Left cardiac atrium (tissue), 4 donors: ENCODE measurements around the gene GRK4. TPM values are rescaled to one million over a fixed set of nuclear protein-coding genes. Genes with fewer than 3 reads are reported as not detected.
"Not testable (repeated sequence)": the region's sequence is repeated elsewhere in the genome, so short reads cannot be mapped to it uniquely, and the experiment has no call there.

ENCODE experiments used
- ATAC-seq, 2 donors: fragments of 200-7000 bp; cut with Tn5 transposase; one replicate each; pipeline ENCODE4 v1.9.1; 2020; ENCODE audit warnings: mild to moderate bottlenecking in 2 of 2, moderate library complexity in 2 of 2
- DNase-seq: peaks from one replicate; pipeline ENCODE4 v3.0.0-alpha.2; 2020
- intact Hi-C, 2 donors: fragments of 100-400 bp; cut with DNase I; formaldehyde crosslinking; loops; one replicate each; pipeline versions ENCODE4 v1.14.1 to v1.15.1; 2022 to 2023
- total RNA-seq, 2 donors: library from RNA; stranded (reverse); fragmentation: NEBNext Ultra II Directional; extraction: Animal tissue kit (Norgen Biotek cat#: 25700); gene quantifications; one replicate each; pipeline ENCODE4 v1.2.1, GENCODE V29; 2021
- donor health status: DM: no; HTN: yes; CAD: no.
- donor health status: DM: no; HTN: yes; CAD: no; lungs with severe emphysema.
- donor health status: DM: yes; HTN: yes; CAD: no.
- donor health status: Dilated cardiomyopathy.

Gene GRK4
- total RNA-seq, 2 donors from 2014 or later = 8.5 to 11.5 TPM

DNA sequence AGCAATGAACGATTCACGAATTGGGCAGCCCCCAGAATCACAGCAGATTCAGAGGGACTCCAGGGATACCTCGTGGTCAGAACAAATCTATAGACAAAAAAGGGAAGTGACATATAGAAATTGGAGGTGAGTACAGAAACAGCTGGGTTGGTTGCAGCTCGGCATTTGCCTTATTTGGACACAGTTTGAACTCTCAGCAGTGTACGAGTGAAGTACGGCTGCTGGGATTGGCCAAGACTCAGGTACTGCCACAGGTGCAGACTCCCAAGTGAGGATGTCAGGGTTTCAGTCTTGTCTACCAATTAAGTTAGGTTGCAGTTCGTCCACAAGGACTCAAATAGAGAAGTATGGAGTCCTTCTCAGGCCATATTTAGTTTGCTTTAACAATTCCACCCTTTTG, 82.8 kb downstream of the GRK4 start:
- ATAC-seq = no peak
- intact Hi-C loops = no loop called here
- DNase-seq = no peak

DNA sequence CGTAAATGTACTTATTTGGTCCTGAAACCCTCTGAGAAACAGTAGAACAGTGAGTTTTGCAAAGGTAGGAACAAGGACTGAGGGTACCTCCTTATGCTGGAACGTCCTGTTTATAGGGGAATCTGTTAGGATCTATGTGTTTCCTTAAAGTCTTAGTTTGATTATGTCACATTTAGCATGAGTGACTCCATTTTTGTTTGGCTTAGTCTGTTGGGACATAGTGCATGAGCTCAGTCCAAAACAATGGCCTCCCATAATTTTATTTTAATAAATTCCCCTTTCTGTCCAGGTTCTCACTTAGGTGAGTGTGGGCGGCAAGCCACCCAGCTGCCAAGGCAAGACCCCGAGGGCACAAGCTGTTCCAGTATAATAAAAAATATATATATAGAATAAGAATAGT, 83.3 kb downstream of the GRK4 start:
- intact Hi-C loops = no loop called here
- no peak for ATAC-seq

DNA sequence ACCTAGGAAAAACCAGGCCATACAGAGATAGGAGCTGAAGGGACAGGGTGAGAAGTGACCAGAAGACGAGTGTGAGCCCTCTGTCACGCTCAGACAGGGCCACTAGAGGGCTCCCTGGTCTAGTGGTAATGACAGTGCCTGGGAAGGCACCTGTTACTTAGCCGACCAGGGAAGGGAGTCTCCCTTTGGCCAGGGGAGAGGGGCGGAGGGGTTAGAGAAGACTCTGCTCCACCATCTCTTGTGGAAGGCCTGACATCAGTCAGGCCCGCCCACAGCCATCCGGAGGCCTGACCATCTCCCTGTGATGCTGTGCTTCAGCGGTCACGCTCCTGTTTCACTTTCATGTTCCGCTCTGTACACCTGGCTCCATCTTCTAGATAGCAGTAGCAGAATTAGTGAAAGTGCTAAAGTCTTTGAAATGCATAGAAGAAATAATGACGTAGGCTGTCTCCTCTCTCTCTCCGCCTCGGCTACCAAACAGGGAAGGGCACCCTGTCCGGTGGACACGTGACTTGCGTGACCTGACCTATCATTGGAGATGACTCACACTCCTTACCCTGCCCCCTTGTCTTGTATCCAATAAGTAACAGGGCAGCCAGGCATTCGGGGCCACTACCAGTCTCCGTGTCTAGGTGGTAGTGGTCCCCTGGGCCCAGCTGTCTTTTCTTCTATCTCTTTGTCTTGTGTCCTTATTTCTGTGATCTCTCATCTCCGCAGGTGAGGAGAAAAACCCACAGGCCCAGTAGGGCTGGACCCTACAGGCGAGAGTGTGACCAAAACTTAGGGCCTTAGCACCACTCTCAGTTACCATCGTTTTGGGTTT, 84.3 kb downstream of the GRK4 start:
- DNase-seq (peak; percentile 67), ATAC-seq (peak; percentile 55 to 57)
- intact Hi-C loops = no loop called here

More for the DNA sequence above, 83.3 kb downstream of the GRK4 start:
- no peak for DNase-seq

DNA sequence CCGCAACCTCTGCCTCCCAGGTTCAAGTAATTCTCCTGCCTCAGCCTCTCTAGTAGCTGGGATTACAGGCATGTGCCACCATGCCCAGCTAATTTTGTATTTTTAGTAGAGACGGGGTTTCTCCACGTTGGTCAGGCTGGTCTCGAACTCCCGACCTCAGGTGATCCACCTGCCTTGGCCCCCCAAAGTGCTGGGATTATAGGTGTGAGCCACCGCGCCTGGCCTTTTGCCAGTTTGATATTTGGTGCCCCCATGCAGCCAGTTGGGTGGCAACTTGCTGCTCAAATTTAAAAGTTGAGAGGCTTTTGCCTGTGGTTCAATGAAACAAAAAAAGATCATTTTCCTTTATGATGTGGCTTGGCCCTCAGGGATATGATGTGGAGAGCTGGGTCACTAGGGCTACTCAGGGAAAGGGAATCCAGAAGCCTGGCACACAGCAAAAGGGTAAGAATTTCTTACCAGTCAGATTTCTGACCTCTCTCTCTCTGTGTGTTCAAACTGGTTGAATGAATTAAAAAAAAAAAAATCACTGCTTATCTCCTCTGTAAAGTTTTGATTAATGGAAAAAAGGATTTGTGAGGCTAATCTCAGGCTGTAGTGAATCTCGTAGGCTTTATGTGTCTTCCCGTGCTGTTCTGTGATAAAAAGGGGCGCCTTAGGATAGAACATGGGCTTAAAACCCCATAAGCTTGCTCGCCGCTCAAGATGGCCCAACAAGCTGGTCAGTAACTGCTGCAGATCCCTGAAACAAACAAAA, 87.9 kb downstream of the GRK4 start:
- intact Hi-C loops, DNase-seq, ATAC-seq: not testable (repeated sequence)

DNA sequence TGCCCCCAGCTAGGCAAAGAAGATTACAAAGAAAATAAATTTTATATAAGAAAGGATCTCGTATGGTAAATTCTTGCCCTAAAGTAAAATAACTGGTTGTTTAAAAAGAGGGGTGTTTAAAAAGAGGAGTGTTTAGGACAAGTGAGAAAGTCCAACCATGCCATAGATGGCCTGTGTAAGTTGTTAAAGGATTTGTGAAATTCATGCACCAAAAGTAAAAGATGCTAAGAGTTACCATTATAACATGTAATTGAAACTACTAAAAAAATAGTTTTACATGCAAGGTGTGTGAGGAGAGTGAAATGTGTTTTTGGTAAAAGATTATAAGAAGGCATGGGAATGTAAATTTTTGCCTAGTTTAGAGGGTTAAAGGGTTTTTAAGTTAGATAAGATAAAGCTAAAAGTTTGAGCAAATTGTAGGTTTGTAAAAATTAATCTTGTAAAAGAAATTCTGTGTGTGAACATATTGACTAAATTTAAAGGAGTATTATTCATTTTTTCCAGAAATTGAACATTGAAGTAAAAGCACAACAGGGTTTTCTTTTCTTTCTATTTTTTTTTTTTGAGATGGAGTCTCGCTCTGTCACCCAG, 90.9 kb downstream of the GRK4 start:
- ATAC-seq (no peak), DNase-seq (no peak)
- intact Hi-C loops = no loop called here

DNA sequence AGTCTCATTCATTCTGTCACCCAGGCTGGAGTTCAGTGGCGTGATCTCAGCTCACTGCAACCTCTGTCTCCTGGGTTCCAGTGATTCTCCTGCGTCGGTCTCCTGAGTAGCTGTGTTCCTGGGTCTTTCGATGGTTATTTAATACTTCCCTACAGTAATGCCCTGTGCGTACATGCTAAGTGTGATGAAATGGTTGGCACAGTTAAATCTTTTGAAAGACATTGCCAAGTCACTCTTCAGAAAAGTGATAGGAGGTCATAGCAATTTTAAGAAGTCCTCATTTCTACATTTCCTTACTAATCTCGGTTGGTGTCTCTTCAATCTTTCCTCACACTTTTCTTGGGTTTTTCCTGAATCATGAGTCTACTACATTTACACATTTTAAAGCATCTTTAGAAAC, 96.6 kb downstream of the GRK4 start:
- intact Hi-C loops = no loop called here
- ATAC-seq = peak in 1 of 2 donors; percentile 55
- no peak for DNase-seq

DNA sequence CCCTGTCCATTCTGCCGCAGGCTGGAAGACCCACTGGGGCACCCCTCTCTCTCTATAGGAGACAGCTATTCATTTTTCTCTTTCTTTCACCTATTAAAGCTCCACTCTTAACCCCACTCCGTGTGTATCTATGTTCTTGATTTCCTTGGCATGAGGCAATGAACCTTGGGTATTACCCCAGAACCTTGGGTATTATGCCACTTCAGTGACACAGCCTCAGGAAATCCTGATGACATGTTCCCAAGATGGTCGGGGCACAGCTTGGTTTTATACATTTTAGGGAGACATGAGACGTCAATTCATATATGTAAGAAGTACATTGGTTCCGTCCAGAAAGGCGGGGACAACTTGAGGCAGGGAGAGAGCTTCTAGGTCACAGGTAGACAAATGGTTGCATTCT, 97.6 kb downstream of the GRK4 start:
- intact Hi-C loops = no loop called here
- no peak for ATAC-seq
- no peak for DNase-seq

DNA sequence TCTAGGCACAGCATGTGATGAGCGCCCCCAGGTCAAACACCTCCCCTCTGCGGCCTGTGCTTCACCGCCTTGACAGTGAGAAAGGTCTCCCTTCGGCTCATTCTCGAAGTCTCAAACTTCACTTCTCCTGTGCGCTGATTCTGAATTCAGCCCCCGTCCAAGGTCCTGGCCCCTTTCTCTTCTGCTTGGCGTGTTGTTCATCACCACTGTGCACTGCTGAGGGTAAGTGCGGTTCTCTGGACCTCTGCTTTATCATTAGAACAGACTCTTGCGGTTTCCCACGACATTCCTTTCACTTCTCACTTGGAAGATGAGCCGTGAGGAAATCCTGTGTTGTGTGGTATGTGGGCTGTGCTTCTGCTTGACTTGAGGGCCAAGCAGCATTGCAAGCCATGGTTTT, 99.1 kb downstream of the GRK4 start:
- ATAC-seq (no peak), DNase-seq (no peak)
- intact Hi-C loops = no loop called here

DNA sequence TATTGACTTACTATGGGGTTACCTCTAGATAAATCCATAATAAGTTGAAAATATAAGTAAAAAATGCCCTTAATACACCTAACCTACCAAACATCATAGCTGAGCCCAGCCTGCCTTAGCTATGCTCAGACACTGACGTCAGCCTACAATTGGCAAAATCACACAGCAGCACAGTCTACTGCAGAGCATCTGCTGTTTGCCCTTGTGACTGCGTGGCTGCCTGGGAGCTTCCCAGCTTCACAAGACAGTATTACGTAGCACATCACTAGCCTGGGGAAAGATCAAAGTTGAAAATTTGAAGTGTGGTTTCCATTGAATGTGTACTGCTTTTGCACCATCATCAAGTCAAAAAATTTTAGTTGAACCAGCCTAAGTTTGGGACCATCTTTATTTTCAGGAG, 102.2 kb downstream of the GRK4 start:
- DNase-seq = no peak
- intact Hi-C loops = no loop called here
- no peak for ATAC-seq

DNA sequence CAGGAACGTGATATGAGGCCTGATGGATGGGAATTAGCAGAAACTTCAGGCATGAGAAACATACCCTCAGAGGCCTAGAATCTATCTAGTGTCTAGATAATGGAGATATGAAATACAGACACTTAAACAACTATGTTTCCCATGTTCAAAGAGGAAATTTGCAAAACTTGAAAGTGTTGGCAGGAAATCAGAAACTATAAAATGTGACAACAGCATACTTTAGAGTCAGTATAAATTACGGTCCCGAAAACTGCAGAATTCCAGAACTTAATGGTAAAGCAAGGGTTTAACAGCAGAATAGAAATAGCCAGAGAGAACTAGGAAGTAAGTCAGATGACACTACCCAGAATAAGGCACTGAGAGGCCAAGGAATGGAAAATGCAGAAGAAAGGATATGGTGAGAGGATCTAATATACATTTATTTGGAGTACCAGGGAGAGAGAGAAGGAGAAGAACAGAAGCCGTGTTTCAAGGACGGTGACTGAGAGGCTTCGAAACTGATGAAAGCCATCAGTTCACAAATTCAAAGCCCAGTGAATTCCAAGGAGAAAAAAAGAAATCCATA, 103.5 kb downstream of the GRK4 start:
- intact Hi-C loops = no loop called here
- DNase-seq (no peak), ATAC-seq (no peak)

DNA sequence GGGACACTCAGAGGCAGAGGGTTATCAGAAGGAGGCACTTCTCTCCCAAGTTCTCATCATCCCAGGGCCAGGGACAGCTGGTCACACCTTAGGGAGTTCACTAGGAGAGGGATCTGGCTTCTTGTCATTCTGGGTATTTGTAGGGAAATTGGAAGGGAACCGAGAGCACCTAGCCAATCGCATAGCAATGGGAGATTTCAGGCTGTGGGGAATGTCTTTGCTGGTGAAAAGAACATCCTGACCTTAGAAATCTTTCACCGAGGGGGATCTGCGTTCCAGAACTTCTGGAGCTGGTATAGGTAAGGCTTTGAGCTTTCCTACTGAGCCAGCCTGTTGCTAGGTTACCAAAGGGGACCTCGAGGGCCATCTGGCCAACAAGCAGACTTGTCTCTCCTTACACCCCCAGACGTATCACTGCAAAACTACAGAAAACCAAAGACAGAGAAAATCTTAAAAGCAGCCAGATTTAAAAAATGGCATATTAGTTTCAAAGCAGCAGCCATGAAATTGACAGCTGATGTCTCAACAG, 104.2 kb downstream of the GRK4 start:
- DNase-seq (no peak), ATAC-seq (no peak)
- intact Hi-C loops = no loop called here

DNA sequence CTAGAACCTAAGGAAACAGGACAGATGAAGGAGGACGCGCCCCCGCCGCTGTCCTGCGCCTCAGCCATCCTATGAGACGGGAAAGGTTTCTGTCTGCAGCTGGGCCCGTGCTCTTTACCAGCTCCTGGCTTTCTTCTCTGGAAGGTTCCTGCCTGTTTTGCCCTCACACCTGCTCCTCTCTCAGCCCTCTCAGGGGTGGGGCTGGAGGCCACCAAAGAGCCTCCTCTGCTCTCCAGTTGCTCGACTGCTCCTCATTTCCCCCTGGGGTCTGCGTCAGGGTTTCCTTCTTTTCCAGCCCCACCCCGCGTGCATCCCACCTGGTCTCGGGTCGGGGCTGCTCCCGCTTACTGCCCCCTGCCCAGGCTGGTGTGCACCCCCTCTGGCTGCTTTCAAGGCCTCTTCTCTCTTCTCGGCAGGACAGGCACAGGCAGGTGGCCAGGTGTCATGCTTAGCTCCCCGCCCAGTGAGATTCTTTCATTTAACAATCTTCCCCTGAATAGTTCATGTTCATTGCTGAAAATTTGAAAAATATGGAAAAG, 106.4 kb downstream of the GRK4 start:
- DNase-seq (no peak), ATAC-seq (no peak)
- intact Hi-C loops = no loop called here

DNA sequence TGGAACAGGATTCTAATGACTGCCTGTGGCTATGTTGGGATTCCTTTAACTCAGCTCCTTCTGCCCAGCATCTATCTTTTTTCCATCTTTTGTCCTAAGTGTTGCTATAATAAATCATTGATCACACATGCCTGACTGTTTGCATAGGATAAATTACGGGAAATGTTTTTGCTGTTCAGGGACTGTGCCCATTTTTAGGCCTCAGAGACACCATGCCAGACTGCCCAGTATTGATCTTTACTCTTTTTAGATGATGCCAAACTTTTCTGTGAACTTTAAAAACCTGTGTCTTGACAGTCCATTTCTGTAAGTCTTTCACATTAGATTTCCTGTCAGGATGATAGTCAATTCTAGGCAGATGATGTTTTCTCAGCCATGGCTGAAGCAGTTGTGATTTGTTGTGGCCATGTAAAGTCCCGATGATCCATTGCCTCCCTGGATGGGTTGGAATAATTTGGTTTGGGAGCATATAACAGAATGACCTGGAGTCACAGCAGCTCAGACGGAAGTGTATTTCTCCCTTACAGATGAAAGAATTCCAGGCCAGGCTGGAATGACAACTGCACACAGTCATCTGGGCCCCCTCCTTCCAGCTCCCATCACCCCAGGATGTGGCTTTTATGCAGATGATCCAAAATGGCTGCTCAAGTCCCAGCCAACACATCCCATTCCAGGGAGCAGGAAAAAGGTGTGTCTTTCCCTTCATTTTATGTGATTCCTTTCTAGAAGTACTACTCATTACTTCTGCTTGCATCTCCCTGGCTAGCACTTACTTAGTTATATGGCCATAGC, 107.5 kb downstream of the GRK4 start:
- ATAC-seq (no peak), DNase-seq (no peak)
- intact Hi-C loops = no loop called here

DNA sequence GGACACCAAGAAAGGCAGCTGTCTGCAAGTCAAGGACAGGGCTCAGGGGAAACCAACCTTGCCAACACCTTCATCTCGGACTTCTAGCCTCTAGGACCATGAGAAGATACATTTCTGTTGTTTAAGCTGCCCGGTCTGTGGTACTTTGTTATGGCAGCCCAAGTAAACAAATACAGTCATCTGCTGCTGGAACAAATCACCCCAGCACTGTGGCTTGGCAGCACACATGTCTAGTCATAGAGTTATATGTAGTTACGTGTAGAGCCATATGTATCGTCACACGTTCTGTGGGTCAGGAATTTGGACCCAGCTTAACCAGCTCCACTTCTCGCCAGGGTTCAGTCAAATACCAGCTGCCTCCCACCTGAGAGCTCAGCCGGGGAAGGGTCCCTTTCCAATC, 108.4 kb downstream of the GRK4 start:
- intact Hi-C loops = no loop called here
- DNase-seq = no peak
- no peak for ATAC-seq

DNA sequence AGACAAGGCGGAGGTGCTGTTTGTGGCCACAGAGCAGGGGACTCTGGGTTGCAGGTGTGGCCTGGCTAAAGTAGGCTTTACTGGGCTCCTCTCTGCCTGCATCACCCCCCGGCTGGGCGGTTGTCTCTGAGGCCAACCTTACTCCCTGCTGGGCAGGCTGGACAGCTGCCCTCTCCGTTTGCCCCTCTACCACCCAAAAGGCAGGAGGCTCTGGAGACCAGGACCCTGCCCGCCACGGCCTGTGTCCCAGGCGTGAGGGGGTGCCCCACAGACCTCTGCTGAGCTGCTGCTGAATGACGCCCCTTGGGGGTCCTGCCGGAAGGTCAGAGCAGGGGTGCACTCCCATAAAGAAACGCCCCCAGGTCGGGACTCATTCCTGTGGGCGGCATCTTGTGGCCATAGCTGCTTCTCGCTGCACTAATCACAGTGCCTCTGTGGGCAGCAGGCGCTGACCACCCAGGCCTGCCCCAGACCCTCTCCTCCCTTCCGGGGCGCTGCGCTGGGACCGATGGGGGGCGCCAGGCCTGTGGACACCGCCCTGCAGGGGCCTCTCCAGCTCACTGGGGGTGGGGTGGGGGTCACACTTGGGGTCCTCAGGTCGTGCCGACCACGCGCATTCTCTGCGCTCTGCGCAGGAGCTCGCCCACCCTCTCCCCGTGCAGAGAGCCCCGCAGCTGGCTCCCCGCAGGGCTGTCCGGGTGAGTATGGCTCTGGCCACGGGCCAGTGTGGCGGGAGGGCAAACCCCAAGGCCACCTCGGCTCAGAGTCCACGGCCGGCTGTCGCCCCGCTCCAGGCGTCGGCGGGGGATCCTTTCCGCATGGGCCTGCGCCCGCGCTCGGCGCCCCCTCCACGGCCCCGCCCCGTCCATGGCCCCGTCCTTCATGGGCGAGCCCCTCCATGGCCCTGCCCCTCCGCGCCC, 110.0 kb downstream of the GRK4 start:
- intact Hi-C loops = no loop called here
- DNase-seq = peak; percentile 36
- ATAC-seq = peak in 1 of 2 donors; percentile 0

DNA sequence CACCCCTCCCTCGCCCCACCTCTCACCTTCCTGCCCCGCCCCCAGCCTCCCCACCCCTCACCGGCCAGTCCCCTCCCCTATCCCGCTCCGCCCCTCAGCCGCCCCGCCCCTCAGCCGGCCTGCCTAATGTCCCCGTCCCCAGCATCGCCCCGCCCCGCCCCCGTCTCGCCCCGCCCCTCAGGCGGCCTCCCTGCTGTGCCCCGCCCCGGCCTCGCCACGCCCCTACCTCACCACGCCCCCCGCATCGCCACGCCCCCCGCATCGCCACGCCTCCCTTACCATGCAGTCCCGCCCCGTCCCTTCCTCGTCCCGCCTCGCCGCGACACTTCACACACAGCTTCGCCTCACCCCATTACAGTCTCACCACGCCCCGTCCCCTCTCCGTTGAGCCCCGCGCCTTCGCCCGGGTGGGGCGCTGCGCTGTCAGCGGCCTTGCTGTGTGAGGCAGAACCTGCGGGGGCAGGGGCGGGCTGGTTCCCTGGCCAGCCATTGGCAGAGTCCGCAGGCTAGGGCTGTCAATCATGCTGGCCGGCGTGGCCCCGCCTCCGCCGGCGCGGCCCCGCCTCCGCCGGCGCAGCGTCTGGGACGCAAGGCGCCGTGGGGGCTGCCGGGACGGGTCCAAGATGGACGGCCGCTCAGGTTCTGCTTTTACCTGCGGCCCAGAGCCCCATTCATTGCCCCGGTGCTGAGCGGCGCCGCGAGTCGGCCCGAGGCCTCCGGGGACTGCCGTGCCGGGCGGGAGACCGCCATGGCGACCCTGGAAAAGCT, 110.9 kb downstream of the GRK4 start, which contains the start of the genes HTT and HTT-AS:
Gene HTT, plus strand, starts transcription at position 604 of the 768 bp plus-strand sequence. Its CDS starts 145 bp downstream, at position 749.
Gene HTT-AS, minus strand, starts transcription at position 461 of the 768 bp plus-strand sequence.
- intact Hi-C loops = no loop called here
- DNase-seq (peak; percentile 96), ATAC-seq (peak; percentile 93)
